Left lung (tissue), 10 donors: ENCODE data around the gene RGS3. TPM values are rescaled to one million over a fixed set of nuclear protein-coding genes. Genes with fewer than 3 reads are reported as not detected.

Experiments used
- ATAC-seq: fragments of 200-7000 bp; cut with Tn5 transposase; one replicate; pipeline ENCODE4 v1.9.1; 2020; ENCODE audit warnings: moderate library complexity
- DNase-seq, 4 donors: peaks; one replicate each; pipeline ENCODE4 v3.0.0-alpha.2; 2013 to 2020
- H3K27ac ChIP-seq, 2 donors: fragments of 200-600 bp; sonication (generic) in 1 of 2; one replicate each; pipeline versions ENCODE4 v1.5.0 to v1.8.0; 2020 to 2021
- H3K27me3 ChIP-seq, 2 donors: fragments of 200-600 bp; sonication (generic) in 1 of 2; one replicate each; pipeline versions ENCODE4 v1.5.0 to v1.8.0; 2020 to 2021
- H3K36me3 ChIP-seq, 2 donors: fragments of 200-600 bp; sonication (generic) in 1 of 2; one replicate each; pipeline versions ENCODE4 v1.5.0 to v1.8.0; 2020 to 2021
- H3K4me1 ChIP-seq, 2 donors: fragments of 200-600 bp; one replicate each; pipeline ENCODE4 v1.8.0; 2021
- H3K4me3 ChIP-seq, 2 donors: fragments of 200-600 bp; sonication (generic) in 1 of 2; one replicate each; pipeline versions ENCODE4 v1.5.0 to v1.8.0; 2020 to 2021; ENCODE audit warnings: mild to moderate bottlenecking in 1 of 2
- H3K9me3 ChIP-seq, 2 donors: fragments of 200-600 bp; sonication (generic) in 1 of 2; one replicate each; pipeline versions ENCODE4 v1.5.0 to v1.8.0; 2020 to 2021
- CTCF ChIP-seq, 2 donors: fragments of 200-600 bp; sonication (generic) in 1 of 2; IDR thresholded peaks; one replicate each; pipeline versions ENCODE4 v1.5.0 to v1.8.0; 2021; ENCODE audit warnings: antibody characterized with exemption in 2 of 2
- intact Hi-C, 2 donors: fragments of 100-400 bp; cut with DNase I; formaldehyde crosslinking; loops; one replicate each; pipeline versions ENCODE4 v1.11.2 to v1.14.2; 2022
- polyA plus RNA-seq, 6 donors: library from polyadenylated mRNA; unstranded; fragments of 120-200 nt; gene quantifications; one replicate each; pipeline ENCODE4 v1.2.1, GENCODE V29; 2013; ENCODE audit not compliant: insufficient read length in 6 of 6
- total RNA-seq, 2 donors: library from RNA; stranded (reverse); fragmentation: NEBNext Ultra II Directional; extraction: Animal tissue kit (Norgen Biotek cat#: 25700); gene quantifications; one replicate each; pipeline ENCODE4 v1.2.1, GENCODE V29; 2021
- donor health status: DM: no; HTN: yes; CAD: no.
- donor health status: DM: no; HTN: no; CAD: no.

RGS3 gene
- total and polyA plus RNA-seq, 8 donors: 69.6 to 96.9 (median 77.4) TPM

- peaks cover 8 to 66% of the 10 kb centered on the region in 2 donors for H3K4me1 ChIP-seq
- H3K36me3 ChIP-seq: no peaks in the 10 kb centered on the region
- H3K9me3 ChIP-seq: no peaks in the 10 kb centered on the region
- H3K4me3 ChIP-seq: peak overlapping the region in 1 of 2 donors; percentile 50
- no peaks in the 10 kb centered on the region for H3K27me3 ChIP-seq
- ATAC-seq: no peak
- DNase-seq: no peak
- intact Hi-C loops: no loop called here
- peak overlapping the region in 1 of 2 donors; percentile 83 for H3K27ac ChIP-seq
- TF ChIP-seq CTCF (IDR thresholded peaks at IDR 0.05): no peak
Observed at GRCh38 chr9:113566016-113566711, 102.6 kb downstream of the RGS3 start.

GRCh38 chr9:113566712-113567071, 103.2 kb downstream of the RGS3 start:
- no peaks in the 10 kb centered on the region for H3K36me3 ChIP-seq
- intact Hi-C loops: no loop called here
- no peak for TF ChIP-seq CTCF (IDR thresholded peaks at IDR 0.05)
- no peaks in the 10 kb centered on the region for H3K27me3 ChIP-seq
- peak overlapping the region in 1 of 2 donors; percentile 83 for H3K27ac ChIP-seq
- DNase-seq (no peak), ATAC-seq (peak; percentile 46)
- H3K4me1 ChIP-seq: peaks cover 11 to 71% of the 10 kb centered on the region in 2 donors
- peak overlapping the region in 1 of 2 donors; percentile 50 for H3K4me3 ChIP-seq
- no peaks in the 10 kb centered on the region for H3K9me3 ChIP-seq

- no peak for TF ChIP-seq CTCF (IDR thresholded peaks at IDR 0.05)
- H3K4me3 ChIP-seq: no peak overlapping the region
- peaks cover 11 to 73% of the 10 kb centered on the region in 2 donors for H3K4me1 ChIP-seq
- no peaks in the 10 kb centered on the region for H3K36me3 ChIP-seq
- DNase-seq (no peak), ATAC-seq (no peak)
- H3K27ac ChIP-seq: no peak overlapping the region
- H3K9me3 ChIP-seq: no peaks in the 10 kb centered on the region
- intact Hi-C loops: no loop called here
- no peaks in the 10 kb centered on the region for H3K27me3 ChIP-seq
Observed at GRCh38 chr9:113567361-113568080, 104.0 kb downstream of the RGS3 start.

GRCh38 chr9:113568081-113568435, 104.5 kb downstream of the RGS3 start:
- ATAC-seq (no peak), DNase-seq (no peak)
- no peak for TF ChIP-seq CTCF (IDR thresholded peaks at IDR 0.05)
- Histone ChIP-seq H3K4me3 (no peak overlapping the region), H3K4me1 (peaks cover 11 to 79% of the 10 kb centered on the region in 2 donors), H3K27ac (no peak overlapping the region), H3K9me3 (no peaks in the 10 kb centered on the region), H3K36me3 (no peaks in the 10 kb centered on the region), H3K27me3 (no peaks in the 10 kb centered on the region)
- intact Hi-C loops: no loop called here

GRCh38 chr9:113568571-113569321, 105.2 kb downstream of the RGS3 start:
- Histone ChIP-seq H3K9me3 (no peaks in the 10 kb centered on the region), H3K27ac (peak overlapping the region in 1 of 2 donors; percentile 28), H3K27me3 (no peaks in the 10 kb centered on the region), H3K4me3 (no peak overlapping the region), H3K4me1 (peaks cover 11 to 85% of the 10 kb centered on the region in 2 donors), H3K36me3 (no peaks in the 10 kb centered on the region)
- intact Hi-C loops: no loop called here
- TF ChIP-seq CTCF (IDR thresholded peaks at IDR 0.05): no peak
- ATAC-seq (no peak), DNase-seq (peak in 1 of 4 donors; percentile 67)
